Measurements from ENCODE around the gene CDIP1.

The CDIP1 gene

DNA sequence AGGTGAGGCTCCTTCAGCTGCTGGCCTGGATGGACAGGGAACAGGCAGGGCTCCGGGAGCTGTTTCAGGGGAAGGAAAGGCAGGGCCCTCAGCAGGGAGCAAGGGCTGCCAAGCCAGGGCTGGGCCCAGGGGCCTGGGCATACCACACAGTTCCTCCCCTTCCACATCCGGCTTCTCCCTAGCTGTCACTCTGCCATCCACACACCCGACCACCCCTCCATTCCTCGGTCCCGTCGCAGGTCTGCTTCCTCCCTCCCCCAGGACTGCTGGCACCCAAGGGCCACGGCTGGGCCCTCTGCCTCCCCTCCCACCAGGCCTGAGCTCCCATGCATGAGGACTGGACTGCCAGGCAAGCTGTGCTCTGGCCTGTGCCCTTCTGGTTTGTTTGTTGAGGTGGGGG, 24.0 kb downstream of the CDIP1 start:
- H3K27ac ChIP-seq (ENCODE audit: extremely low read depth, low read depth, low read length): no peak overlapping the region
- ChIA-PET POLR2A (no interaction called here), CTCF (interaction anchor here (0.6 to 1.9 kb wide), 10 partner anchors 9 to 511 kb away, joined by 3 to 8 read pairs (median 3); no protein-coding TSS in a partner anchor)
- H3K36me3 ChIP-seq (ENCODE audit: control insufficient read depth in 2 of 2, insufficient read depth in 1 of 2, low read length in 2 of 2): peaks cover 0 to 51% of the 10 kb centered on the region in 2 experiments; a peak in 2 of 3 replicates
- H3K9me3 ChIP-seq (ENCODE audit: control insufficient read depth, insufficient read depth, low read depth, low read length): no peaks in the 10 kb centered on the region
- TF ChIP-seq ZNF664 (tag by site-specific recombination; IDR thresholded peaks at IDR 0.05) (no peak), ZNF792 (tag by site-specific recombination; IDR thresholded peaks at IDR 0.05) (no peak), FEZF1 (tag by site-specific recombination; IDR thresholded peaks at IDR 0.05) (no peak), ZNF239 (tag by site-specific recombination; IDR thresholded peaks at IDR 0.05) (no peak), ZNF19 (tag by site-specific recombination; IDR thresholded peaks at IDR 0.05; ENCODE audit: low read depth) (no peak), ZNF292 (tag by site-specific recombination; IDR thresholded peaks at IDR 0.05; ENCODE audit: borderline replicate concordance, low read depth) (no peak), ZFP41 (tag by site-specific recombination; IDR thresholded peaks at IDR 0.05; ENCODE audit: borderline replicate concordance) (no peak), ZNF394 (tag by site-specific recombination; IDR thresholded peaks at IDR 0.05; ENCODE audit: borderline replicate concordance) (no peak), SCRT2 (tag by site-specific recombination; IDR thresholded peaks at IDR 0.05) (no peak)
- TF ChIP-seq, protein P1, sequence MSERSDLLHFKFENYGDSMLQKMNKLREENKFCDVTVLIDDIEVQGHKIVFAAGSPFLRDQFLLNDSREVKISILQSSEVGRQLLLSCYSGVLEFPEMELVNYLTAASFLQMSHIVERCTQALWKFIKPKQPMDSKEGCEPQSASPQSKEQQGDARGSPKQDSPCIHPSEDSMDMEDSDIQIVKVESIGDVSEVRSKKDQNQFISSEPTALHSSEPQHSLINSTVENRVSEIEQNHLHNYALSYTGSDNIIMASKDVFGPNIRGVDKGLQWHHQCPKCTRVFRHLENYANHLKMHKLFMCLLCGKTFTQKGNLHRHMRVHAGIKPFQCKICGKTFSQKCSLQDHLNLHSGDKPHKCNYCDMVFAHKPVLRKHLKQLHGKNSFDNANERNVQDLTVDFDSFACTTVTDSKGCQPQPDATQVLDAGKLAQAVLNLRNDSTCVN (tag by site-specific recombination; optimal IDR thresholded peaks at IDR 0.05): no peak
- TF ChIP-seq, protein P2, sequence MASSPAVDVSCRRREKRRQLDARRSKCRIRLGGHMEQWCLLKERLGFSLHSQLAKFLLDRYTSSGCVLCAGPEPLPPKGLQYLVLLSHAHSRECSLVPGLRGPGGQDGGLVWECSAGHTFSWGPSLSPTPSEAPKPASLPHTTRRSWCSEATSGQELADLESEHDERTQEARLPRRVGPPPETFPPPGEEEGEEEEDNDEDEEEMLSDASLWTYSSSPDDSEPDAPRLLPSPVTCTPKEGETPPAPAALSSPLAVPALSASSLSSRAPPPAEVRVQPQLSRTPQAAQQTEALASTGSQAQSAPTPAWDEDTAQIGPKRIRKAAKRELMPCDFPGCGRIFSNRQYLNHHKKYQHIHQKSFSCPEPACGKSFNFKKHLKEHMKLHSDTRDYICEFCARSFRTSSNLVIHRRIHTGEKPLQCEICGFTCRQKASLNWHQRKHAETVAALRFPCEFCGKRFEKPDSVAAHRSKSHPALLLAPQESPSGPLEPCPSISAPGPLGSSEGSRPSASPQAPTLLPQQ (tag by site-specific recombination; IDR thresholded peaks at IDR 0.05): no peak
- no peak overlapping the region for H3K4me3 ChIP-seq (ENCODE audit: low read depth, low read length)
- no peaks in the 10 kb centered on the region for H3K4me1 ChIP-seq (ENCODE audit: control insufficient read depth, insufficient read depth, low read length)

DNA sequence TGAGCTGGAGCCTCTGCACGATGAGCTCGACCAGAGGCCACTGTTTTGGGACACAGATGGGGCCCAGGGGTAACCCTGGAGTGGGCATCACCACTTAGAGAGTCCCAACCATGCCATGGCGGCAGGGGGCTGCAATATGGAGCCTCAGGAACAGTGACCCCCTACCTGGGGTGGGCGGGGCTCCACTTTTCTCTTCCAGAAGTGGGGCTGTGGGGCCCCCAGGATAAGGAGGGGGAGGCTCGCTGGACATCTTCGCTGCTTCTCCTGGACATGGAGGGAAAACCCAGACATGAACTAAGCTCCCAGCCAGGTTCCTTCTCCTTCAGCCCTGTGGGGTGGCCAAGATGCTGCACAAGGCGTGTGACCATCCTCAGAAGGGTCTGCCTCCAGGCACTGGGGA, 24.7 kb downstream of the CDIP1 start:
- Histone ChIP-seq H3K4me3 (ENCODE audit: low read depth, low read length) (no peak overlapping the region), H3K9me3 (ENCODE audit: control insufficient read depth, insufficient read depth, low read depth, low read length) (no peaks in the 10 kb centered on the region), H3K27ac (ENCODE audit: extremely low read depth, low read depth, low read length) (no peak overlapping the region), H3K36me3 (ENCODE audit: control insufficient read depth in 2 of 2, insufficient read depth in 1 of 2, low read length in 2 of 2) (peaks cover 0 to 58% of the 10 kb centered on the region in 2 experiments; a peak in 2 of 3 replicates), H3K4me1 (ENCODE audit: control insufficient read depth, insufficient read depth, low read length) (no peaks in the 10 kb centered on the region)
- no peak for TF ChIP-seq SP2 (tag by site-specific recombination; IDR thresholded peaks at IDR 0.05)
- TF ChIP-seq ZIC2 (tag by site-specific recombination; IDR thresholded peaks at IDR 0.05): 0 out of 2 replicates have a peak, but pooled peaks have one; percentile 7
- ChIA-PET POLR2A (interaction anchor here (0.5 kb wide), 1 partner anchor 111 kb away, joined by 5 read pairs; no protein-coding TSS in a partner anchor), CTCF (interaction anchor here (0.7 to 1.9 kb wide), 4 partner anchors 37 to 512 kb away, joined by 3 to 6 read pairs (median 4); no protein-coding TSS in a partner anchor)

DNA sequence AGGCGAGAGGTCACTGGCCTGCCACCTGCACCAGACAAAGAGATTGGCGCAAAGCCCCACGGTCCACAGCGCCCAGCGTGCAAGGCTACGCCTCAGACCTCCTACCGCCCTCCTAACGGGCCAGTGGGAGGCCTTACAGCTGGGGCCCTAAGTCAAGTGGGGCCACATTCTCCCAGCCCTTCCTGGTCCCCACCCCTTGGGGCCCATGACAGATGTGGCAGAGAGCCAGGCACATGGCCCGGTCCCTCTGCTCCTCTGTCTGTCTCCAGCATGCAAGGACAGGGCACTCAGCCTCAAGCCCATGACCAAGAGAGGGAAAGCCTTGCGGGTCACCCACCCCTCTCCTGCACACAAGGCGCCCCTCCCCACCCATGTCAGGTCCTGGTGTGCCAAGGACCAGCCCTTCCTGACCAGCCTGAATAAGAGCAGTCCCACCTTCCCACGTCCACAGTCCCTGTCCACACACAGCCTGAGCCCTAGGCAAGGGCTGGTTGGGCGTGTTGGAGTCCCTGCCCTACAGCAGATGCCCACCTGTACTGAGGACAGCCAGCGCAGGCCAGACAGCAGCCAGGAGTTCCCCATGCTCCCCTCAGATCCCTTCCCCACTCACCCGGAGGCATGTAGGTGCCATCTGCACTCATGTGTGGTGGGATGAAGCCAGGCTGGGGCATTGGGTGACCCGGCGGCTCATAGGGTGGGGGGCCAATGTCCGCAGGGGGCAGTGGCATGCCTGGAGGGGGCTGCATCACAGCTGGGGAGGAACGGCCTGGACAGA, 25.3 kb downstream of the CDIP1 start:
- Histone ChIP-seq H3K9me3 (ENCODE audit: control insufficient read depth, insufficient read depth, low read depth, low read length) (no peaks in the 10 kb centered on the region), H3K27ac (ENCODE audit: extremely low read depth, low read depth, low read length) (no peak overlapping the region), H3K4me1 (ENCODE audit: control insufficient read depth, insufficient read depth, low read length) (no peaks in the 10 kb centered on the region), H3K4me3 (ENCODE audit: low read depth, low read length) (no peak overlapping the region), H3K36me3 (ENCODE audit: control insufficient read depth in 2 of 2, insufficient read depth in 1 of 2, low read length in 2 of 2) (peaks cover 0 to 65% of the 10 kb centered on the region in 2 experiments; a peak in 2 of 3 replicates)
- TF ChIP-seq ZNF2 (tag by site-specific recombination; IDR thresholded peaks at IDR 0.05) (no peak), ZNF24 (tag by site-specific recombination; IDR thresholded peaks at IDR 0.05) (no peak), ZNF350 (tag by site-specific recombination; IDR thresholded peaks at IDR 0.05) (no peak), GLIS1 (tag by site-specific recombination; IDR thresholded peaks at IDR 0.05) (peak; percentile 65), TRIM28 (IDR thresholded peaks at IDR 0.05; ENCODE audit: borderline replicate concordance, low read length) (no peak)
- TF ChIP-seq, protein P3, sequence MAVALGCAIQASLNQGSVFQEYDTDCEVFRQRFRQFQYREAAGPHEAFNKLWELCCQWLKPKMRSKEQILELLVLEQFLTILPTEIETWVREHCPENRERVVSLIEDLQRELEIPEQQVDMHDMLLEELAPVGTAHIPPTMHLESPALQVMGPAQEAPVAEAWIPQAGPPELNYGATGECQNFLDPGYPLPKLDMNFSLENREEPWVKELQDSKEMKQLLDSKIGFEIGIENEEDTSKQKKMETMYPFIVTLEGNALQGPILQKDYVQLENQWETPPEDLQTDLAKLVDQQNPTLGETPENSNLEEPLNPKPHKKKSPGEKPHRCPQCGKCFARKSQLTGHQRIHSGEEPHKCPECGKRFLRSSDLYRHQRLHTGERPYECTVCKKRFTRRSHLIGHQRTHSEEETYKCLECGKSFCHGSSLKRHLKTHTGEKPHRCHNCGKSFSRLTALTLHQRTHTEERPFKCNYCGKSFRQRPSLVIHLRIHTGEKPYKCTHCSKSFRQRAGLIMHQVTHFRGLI (tag by site-specific recombination; IDR thresholded peaks at IDR 0.05): peak; percentile 67; the same call in 1 of the 2 replicates
- ChIA-PET POLR2A (interaction anchor here (0.5 kb wide), 1 partner anchor 111 kb away, joined by 5 read pairs; no protein-coding TSS in a partner anchor), CTCF (interaction anchor here (0.6 to 1.9 kb wide), 2 partner anchors 73 to 96 kb away, joined by 3 to 6 read pairs; no protein-coding TSS in a partner anchor)
